ENCODE data around the gene STEEP1.

Gene STEEP1

DNA sequence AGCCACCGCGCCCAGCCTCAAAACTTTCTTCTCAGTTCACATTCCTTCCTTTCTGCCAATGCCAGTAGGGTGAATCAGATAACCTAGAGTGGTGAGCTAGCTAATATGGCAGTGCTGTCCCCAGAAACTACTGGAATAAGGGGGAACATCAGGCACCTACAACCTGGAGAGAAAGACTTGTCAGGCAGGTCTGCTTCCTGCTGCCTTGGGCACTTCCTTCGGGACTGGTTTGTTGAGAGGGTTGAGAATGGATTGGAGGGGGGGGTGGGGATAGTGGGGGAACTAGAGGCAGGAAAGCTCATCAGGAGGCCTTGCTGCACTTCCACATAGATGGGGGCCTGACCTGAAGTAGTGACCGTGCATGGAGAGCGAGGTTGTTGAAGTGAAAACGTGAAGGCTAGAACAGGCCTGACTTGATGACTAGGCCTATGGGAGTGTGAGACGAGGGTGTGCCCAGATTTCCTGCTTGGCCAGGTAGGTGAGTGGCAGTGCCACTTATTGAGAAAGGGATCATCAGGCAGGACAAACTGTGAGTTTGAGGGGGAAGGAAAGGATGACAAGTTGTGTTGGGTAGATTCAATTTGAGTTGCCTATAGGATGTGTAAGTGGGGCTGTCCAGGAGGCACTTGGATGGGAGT, 63.6 kb downstream of the STEEP1 start:
- Histone ChIP-seq H3K4me3 (replicated peaks; ENCODE audit: insufficient read depth, low read length) (no peak overlapping the region), H3K27me3 (ENCODE audit: insufficient read depth, poor library complexity, severe bottlenecking) (no peaks in the 10 kb centered on the region), H3K27ac (replicated peaks) (no peak overlapping the region; the same call in 1 of the 2 replicates)
- TF ChIP-seq POLR2AphosphoS5 (IDR thresholded peaks at IDR 0.05; ENCODE audit: low read depth) = no peak
- TF ChIP-seq, protein P1, sequence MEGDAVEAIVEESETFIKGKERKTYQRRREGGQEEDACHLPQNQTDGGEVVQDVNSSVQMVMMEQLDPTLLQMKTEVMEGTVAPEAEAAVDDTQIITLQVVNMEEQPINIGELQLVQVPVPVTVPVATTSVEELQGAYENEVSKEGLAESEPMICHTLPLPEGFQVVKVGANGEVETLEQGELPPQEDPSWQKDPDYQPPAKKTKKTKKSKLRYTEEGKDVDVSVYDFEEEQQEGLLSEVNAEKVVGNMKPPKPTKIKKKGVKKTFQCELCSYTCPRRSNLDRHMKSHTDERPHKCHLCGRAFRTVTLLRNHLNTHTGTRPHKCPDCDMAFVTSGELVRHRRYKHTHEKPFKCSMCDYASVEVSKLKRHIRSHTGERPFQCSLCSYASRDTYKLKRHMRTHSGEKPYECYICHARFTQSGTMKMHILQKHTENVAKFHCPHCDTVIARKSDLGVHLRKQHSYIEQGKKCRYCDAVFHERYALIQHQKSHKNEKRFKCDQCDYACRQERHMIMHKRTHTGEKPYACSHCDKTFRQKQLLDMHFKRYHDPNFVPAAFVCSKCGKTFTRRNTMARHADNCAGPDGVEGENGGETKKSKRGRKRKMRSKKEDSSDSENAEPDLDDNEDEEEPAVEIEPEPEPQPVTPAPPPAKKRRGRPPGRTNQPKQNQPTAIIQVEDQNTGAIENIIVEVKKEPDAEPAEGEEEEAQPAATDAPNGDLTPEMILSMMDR (IDR thresholded peaks at IDR 0.05; ENCODE audit: insufficient read depth, low read length) = no peak
- TF ChIP-seq, protein P2, sequence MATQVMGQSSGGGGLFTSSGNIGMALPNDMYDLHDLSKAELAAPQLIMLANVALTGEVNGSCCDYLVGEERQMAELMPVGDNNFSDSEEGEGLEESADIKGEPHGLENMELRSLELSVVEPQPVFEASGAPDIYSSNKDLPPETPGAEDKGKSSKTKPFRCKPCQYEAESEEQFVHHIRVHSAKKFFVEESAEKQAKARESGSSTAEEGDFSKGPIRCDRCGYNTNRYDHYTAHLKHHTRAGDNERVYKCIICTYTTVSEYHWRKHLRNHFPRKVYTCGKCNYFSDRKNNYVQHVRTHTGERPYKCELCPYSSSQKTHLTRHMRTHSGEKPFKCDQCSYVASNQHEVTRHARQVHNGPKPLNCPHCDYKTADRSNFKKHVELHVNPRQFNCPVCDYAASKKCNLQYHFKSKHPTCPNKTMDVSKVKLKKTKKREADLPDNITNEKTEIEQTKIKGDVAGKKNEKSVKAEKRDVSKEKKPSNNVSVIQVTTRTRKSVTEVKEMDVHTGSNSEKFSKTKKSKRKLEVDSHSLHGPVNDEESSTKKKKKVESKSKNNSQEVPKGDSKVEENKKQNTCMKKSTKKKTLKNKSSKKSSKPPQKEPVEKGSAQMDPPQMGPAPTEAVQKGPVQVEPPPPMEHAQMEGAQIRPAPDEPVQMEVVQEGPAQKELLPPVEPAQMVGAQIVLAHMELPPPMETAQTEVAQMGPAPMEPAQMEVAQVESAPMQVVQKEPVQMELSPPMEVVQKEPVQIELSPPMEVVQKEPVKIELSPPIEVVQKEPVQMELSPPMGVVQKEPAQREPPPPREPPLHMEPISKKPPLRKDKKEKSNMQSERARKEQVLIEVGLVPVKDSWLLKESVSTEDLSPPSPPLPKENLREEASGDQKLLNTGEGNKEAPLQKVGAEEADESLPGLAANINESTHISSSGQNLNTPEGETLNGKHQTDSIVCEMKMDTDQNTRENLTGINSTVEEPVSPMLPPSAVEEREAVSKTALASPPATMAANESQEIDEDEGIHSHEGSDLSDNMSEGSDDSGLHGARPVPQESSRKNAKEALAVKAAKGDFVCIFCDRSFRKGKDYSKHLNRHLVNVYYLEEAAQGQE (IDR thresholded peaks at IDR 0.05; ENCODE audit: insufficient replicate concordance, low read depth) = no peak
- no peak for TF ChIP-seq GABPA (IDR thresholded peaks at IDR 0.05; ENCODE audit: low read depth)
- no peak for TF ChIP-seq SPI1 (IDR thresholded peaks at IDR 0.05; ENCODE audit: borderline replicate concordance, low read depth)
- DNase-seq (ENCODE audit: low read depth in 1 of 2, low spot score in 1 of 2) = no peak

DNA sequence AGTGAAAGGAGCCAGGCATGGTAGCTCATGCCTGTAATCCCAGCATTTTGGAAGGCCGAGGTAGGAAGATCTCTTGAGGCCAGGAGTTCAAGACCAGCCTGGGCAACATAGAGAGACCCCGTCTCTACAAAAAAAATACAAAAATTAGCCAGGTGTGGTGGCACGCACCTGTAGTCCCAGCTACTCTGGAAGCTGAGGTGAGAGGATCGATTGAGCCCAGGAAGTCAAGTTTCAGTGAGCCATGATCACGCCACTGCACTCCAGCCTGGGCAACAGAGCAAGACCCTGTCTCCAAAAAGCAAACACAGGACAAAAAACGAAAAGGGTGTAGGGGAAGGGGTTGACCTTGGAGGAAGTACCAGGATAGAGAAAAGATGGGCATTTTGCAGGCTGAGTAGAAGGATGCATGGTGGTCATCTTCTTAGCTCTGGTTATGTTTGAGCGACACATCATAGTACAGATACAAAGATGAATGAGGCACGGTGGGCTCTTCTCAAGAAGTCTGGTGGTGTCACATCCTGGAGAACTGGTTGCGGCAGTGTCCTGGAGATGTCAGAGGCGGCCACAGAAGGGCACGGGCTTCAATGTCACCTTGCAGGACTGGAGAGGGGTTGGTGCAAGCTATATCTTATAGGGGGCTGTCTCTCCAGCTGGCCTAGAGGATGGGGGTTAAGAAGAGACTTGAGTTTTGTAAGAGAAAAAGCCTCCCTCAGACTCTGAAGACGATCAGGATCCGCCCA, 65.0 kb downstream of the STEEP1 start:
- no peaks in the 10 kb centered on the region for H3K27me3 ChIP-seq (ENCODE audit: insufficient read depth, poor library complexity, severe bottlenecking)
- TF ChIP-seq, protein P1 (IDR thresholded peaks at IDR 0.05; ENCODE audit: insufficient read depth, low read length) = no peak
- TF ChIP-seq GABPA (IDR thresholded peaks at IDR 0.05; ENCODE audit: low read depth) = no peak
- TF ChIP-seq, protein P2 (IDR thresholded peaks at IDR 0.05; ENCODE audit: insufficient replicate concordance, low read depth) = no peak
- no peak overlapping the region for H3K27ac ChIP-seq (replicated peaks)
- no peak for DNase-seq (ENCODE audit: low read depth in 1 of 2, low spot score in 1 of 2)
- H3K4me3 ChIP-seq (replicated peaks; ENCODE audit: insufficient read depth, low read length) = no peak overlapping the region

DNA sequence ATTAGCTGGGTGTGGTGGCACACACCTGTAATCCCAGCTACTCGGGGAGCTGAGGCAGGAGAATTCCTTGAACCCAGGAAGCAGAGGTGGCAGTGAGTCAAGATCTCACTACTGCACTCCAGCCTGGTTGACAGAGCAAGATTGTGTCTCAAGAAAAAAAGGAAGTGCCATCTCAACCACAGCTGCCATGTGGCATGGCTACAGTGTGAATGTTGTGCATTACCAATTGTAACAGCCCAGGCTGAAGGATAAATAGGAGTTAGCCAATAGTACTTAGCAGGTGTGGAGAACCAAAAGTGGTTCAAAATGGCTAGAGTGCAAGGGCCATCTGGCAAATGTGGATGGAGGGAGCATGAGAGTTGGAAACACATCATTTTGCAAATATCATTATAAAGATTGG, 68.0 kb downstream of the STEEP1 start:
- TF ChIP-seq GABPA (IDR thresholded peaks at IDR 0.05; ENCODE audit: low read depth) (no peak), POLR2AphosphoS5 (IDR thresholded peaks at IDR 0.05; ENCODE audit: low read depth) (peak; percentile 48; the same call in 1 of the 2 replicates), SPI1 (IDR thresholded peaks at IDR 0.05; ENCODE audit: borderline replicate concordance, low read depth) (peak; percentile 96)
- TF ChIP-seq, protein P2 (IDR thresholded peaks at IDR 0.05; ENCODE audit: insufficient replicate concordance, low read depth) = no peak
- TF ChIP-seq, protein P1 (IDR thresholded peaks at IDR 0.05; ENCODE audit: insufficient read depth, low read length) = no peak
- H3K27me3 ChIP-seq (ENCODE audit: insufficient read depth, poor library complexity, severe bottlenecking) = no peaks in the 10 kb centered on the region
- peak; percentile 53 to 82 for DNase-seq (ENCODE audit: low read depth in 1 of 2, low spot score in 1 of 2)
- H3K4me3 ChIP-seq (replicated peaks; ENCODE audit: insufficient read depth, low read length) = no peak overlapping the region
- H3K27ac ChIP-seq (replicated peaks) = peak overlapping the region; percentile 41

All from HL-60 (cell line).